Activated CD8-positive, alpha-beta T cell treated with anti-CD3 and anti-CD28 coated beads for 36 hours (primary cell): ENCODE results near the gene YPEL2. TPM values are rescaled to one million over a fixed set of nuclear protein-coding genes. Genes with fewer than 3 reads are reported as not detected.
"Not testable (repeated sequence)": the region's sequence is repeated elsewhere in the genome, so short reads cannot be mapped to it uniquely, and the experiment has no call there.

ENCODE experiments used
- ATAC-seq: fragments of 200-7000 bp; cut with Tn5 transposase; one replicate; pipeline ENCODE4 v1.10.0; 2021; ENCODE audit warnings: mild to moderate bottlenecking, moderate library complexity
- CTCF ChIA-PET: fragments of 350-600 bp; sonication (Branson Sonifier 250); formaldehyde crosslinking; loops from one replicate; lab custom pipeline; 2021; ENCODE audit warnings: antibody characterized with exemption; lab: Charles Lee
- POLR2A ChIA-PET: fragments of 350-600 bp; sonication (Branson Sonifier 250); formaldehyde crosslinking; loops from one replicate; lab custom pipeline; 2021; ENCODE audit warnings: antibody characterized with exemption; lab: Charles Lee
- DNase-seq: peaks from one replicate; pipeline ENCODE4 v3.0.0-alpha.2; 2020
- H3K27ac Mint-ChIP-seq: one replicate; pipeline ENCODE4 v1.8.0; 2021; ENCODE audit warnings: mild to moderate bottlenecking, mixed read lengths
- H3K27me3 Mint-ChIP-seq: one replicate; pipeline ENCODE4 v1.8.0; 2021; ENCODE audit warnings: mixed read lengths
- H3K36me3 Mint-ChIP-seq: one replicate; pipeline ENCODE4 v1.8.0; 2021; ENCODE audit warnings: low read depth, mixed read lengths
- H3K4me1 Mint-ChIP-seq: one replicate; pipeline ENCODE4 v1.8.0; 2021; ENCODE audit warnings: low read depth, mixed read lengths
- H3K4me3 Mint-ChIP-seq: one replicate; pipeline ENCODE4 v1.8.0; 2021; ENCODE audit warnings: mild to moderate bottlenecking, moderate library complexity, mixed read lengths
- H3K9me3 Mint-ChIP-seq: one replicate; pipeline ENCODE4 v1.8.0; 2021; ENCODE audit warnings: mixed read lengths
- CTCF ChIP-seq: fragments of 200-600 bp; IDR thresholded peaks from one replicate; pipeline ENCODE4 v1.8.0; 2022; ENCODE audit warnings: antibody characterized with exemption, mild to moderate bottlenecking
- intact Hi-C: fragments of 100-400 bp; cut with micrococcal nuclease; formaldehyde crosslinking; loops from one replicate; pipeline ENCODE4 v1.10.0; 2022
- total RNA-seq, 2 experiments: library from RNA; stranded (reverse); gene quantifications; one replicate each; pipeline ENCODE4 v1.2.3, GENCODE V29; 2021

Gene YPEL2
- 1 to 10 TPM; 4.2 to 4.9 TPM for total RNA-seq

- intact Hi-C loops, result loop anchor here (5.0 kb wide), 1 partner anchor 41 kb away; no protein-coding TSS in a partner anchor
- Mint-ChIP-seq H3K9me3 (no peaks in the 10 kb centered on the region), H3K4me1 (peaks cover 67% of the 10 kb centered on the region), H3K4me3 (peak within 1 kb of the TSS; percentile 86), H3K36me3 (no peaks in the 10 kb centered on the region), H3K27me3 (no peaks in the 10 kb centered on the region), H3K27ac (peak within 1 kb of the TSS; percentile 74)
- ChIA-PET POLR2A (interaction anchor here (1.0 to 2.5 kb wide), 6 partner anchors 10 to 235 kb away, joined by 3 to 12 read pairs (median 4); no protein-coding TSS in a partner anchor), CTCF (interaction anchor here (1.0 to 4.2 kb wide), 2 partner anchors 94 to 108 kb away, joined by 4 to 114 read pairs; no protein-coding TSS in a partner anchor)
- ATAC-seq (peak; percentile 91), DNase-seq (peak; percentile 92)
- no peak for TF ChIP-seq CTCF
These were observed at the start of gene YPEL2 for GRCh38 chr17:59331129-59331928. Gene YPEL2, plus strand, starts transcription at chr17:59331655. Its CDS starts 21,755 bp downstream, at chr17:59353410.

- no peak overlapping the region for H3K27ac Mint-ChIP-seq
- no peak overlapping the region for H3K4me3 Mint-ChIP-seq
- H3K36me3 Mint-ChIP-seq, result no peaks in the 10 kb centered on the region
- peaks cover 2% of the 10 kb centered on the region for H3K4me1 Mint-ChIP-seq
- ChIA-PET POLR2A (no interaction called here), CTCF (no interaction called here)
- H3K9me3 Mint-ChIP-seq, result no peaks in the 10 kb centered on the region
- intact Hi-C loops, result no loop called here
- no peak for TF ChIP-seq CTCF
- no peaks in the 10 kb centered on the region for H3K27me3 Mint-ChIP-seq
- DNase-seq (no peak), ATAC-seq (no peak)
These were observed 47.1 kb upstream of the YPEL2 start for GRCh38 chr17:59284317-59284716.

GRCh38 chr17:59287452-59287851, 44.0 kb upstream of the YPEL2 start:
- TF ChIP-seq CTCF, result no peak
- Mint-ChIP-seq H3K27ac (no peak overlapping the region), H3K4me3 (no peak overlapping the region), H3K4me1 (peaks cover 2% of the 10 kb centered on the region), H3K9me3 (no peaks in the 10 kb centered on the region), H3K36me3 (no peaks in the 10 kb centered on the region), H3K27me3 (no peaks in the 10 kb centered on the region)
- ChIA-PET CTCF (no interaction called here), POLR2A (no interaction called here)
- intact Hi-C loops, result no loop called here
- ATAC-seq, result no peak
- DNase-seq, result no peak

GRCh38 chr17:59287891-59288290, 43.6 kb upstream of the YPEL2 start:
- Mint-ChIP-seq H3K27me3 (no peaks in the 10 kb centered on the region), H3K36me3 (no peaks in the 10 kb centered on the region), H3K9me3 (no peaks in the 10 kb centered on the region), H3K4me3 (no peak overlapping the region), H3K4me1 (peaks cover 2% of the 10 kb centered on the region), H3K27ac (no peak overlapping the region)
- TF ChIP-seq CTCF, result no peak
- CTCF ChIA-PET, result no interaction called here
- DNase-seq (no peak), ATAC-seq (no peak)
- POLR2A ChIA-PET, result no interaction called here
- intact Hi-C loops, result no loop called here

- H3K27me3 Mint-ChIP-seq, result no peaks in the 10 kb centered on the region
- no peak overlapping the region for H3K4me3 Mint-ChIP-seq
- no peaks in the 10 kb centered on the region for H3K36me3 Mint-ChIP-seq
- H3K9me3 Mint-ChIP-seq, result no peaks in the 10 kb centered on the region
- ChIA-PET CTCF (interaction anchor here (1.3 kb wide), 1 partner anchor 231 kb away, joined by 4 read pairs; no protein-coding TSS in a partner anchor), POLR2A (interaction anchor here (1.0 kb wide), 1 partner anchor 238 kb away, joined by 3 read pairs; no protein-coding TSS in a partner anchor)
- DNase-seq, result no peak
- intact Hi-C loops, result no loop called here
- ATAC-seq, result no peak
- H3K4me1 Mint-ChIP-seq, result peaks cover 2% of the 10 kb centered on the region
- no peak for TF ChIP-seq CTCF
- H3K27ac Mint-ChIP-seq, result no peak overlapping the region
These were observed 41.5 kb upstream of the YPEL2 start for GRCh38 chr17:59289981-59290301.

GRCh38 chr17:59290302-59290998, 41.0 kb upstream of the YPEL2 start:
- H3K4me3 Mint-ChIP-seq, H3K36me3 Mint-ChIP-seq, H3K27ac Mint-ChIP-seq, H3K4me1 Mint-ChIP-seq, POLR2A ChIA-PET, H3K27me3 Mint-ChIP-seq, intact Hi-C loops, H3K9me3 Mint-ChIP-seq, ATAC-seq, DNase-seq: not testable (repeated sequence)
- CTCF ChIA-PET, result interaction anchor here (1.3 kb wide), 1 partner anchor 231 kb away, joined by 4 read pairs; no protein-coding TSS in a partner anchor
